OCI-LY3 (cell line): ENCODE data around the gene LRRC31.

Experiments used
- EZH2phosphoT487 ChIP-seq: fragments of 200-600 bp; shearing (Covaris generic); IDR thresholded peaks from 2 replicates; pipeline ENCODE4 v1.6.1; 2018; ENCODE audit warnings: antibody characterized with exemption, mixed run types, low read depth
- TF ChIP-seq, protein P1 (sequence below): fragments of 200-600, 300-600 bp; sonication (generic); IDR thresholded peaks from 2 replicates; pipeline ENCODE4 v1.5.1; 2014; ENCODE audit warnings: antibody characterized with exemption, low read length, low read depth

DNA sequence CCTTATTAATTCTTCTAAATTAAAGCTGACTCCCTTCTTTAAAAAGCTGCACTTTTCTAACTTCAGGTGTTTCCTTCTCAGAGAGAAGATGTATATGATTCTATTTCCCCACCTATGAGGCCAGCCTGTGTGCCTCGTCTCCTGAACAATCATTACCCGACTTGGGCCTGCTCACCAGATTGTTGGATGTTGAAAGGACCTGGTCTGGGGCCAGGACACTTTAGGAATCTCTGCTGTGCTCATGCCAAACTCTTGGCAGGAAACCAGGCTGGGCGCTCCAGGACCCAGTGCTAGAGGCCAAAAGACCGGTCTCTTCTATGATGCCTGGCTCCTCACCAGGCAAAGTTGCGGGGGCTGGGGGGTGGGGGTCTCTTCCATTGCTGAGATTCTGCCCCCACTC, 16.9 kb upstream of the LRRC31 start:
- TF ChIP-seq, protein P1, sequence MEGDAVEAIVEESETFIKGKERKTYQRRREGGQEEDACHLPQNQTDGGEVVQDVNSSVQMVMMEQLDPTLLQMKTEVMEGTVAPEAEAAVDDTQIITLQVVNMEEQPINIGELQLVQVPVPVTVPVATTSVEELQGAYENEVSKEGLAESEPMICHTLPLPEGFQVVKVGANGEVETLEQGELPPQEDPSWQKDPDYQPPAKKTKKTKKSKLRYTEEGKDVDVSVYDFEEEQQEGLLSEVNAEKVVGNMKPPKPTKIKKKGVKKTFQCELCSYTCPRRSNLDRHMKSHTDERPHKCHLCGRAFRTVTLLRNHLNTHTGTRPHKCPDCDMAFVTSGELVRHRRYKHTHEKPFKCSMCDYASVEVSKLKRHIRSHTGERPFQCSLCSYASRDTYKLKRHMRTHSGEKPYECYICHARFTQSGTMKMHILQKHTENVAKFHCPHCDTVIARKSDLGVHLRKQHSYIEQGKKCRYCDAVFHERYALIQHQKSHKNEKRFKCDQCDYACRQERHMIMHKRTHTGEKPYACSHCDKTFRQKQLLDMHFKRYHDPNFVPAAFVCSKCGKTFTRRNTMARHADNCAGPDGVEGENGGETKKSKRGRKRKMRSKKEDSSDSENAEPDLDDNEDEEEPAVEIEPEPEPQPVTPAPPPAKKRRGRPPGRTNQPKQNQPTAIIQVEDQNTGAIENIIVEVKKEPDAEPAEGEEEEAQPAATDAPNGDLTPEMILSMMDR = no peak
- no peak for TF ChIP-seq EZH2phosphoT487
